NCI-H1105 (cell line): ENCODE measurements around the gene NRM.
A peak's percentile ranks its signal among the peaks of the same experiment; 100 is the strongest.

ENCODE experiments used
- DNase-seq: peaks from one replicate; lab custom pipeline; 2025; lab: John Stamatoyannopoulos, UW

The NRM gene

GRCh38 chr6:30688569-30688968, 2.2 kb downstream of the NRM start:
- DNase-seq = no peak

- peak; percentile 37 for DNase-seq
Observed at GRCh38 chr6:30687659-30688431, 2.9 kb downstream of the NRM start.

GRCh38 chr6:30686908-30687658, 3.7 kb downstream of the NRM start:
- peak; percentile 84 for DNase-seq

- DNase-seq = peak; percentile 36
Observed at GRCh38 chr6:30686009-30686907, 4.5 kb downstream of the NRM start, which contains the start of gene PPP1R18. TSS of gene PPP1R18 (minus strand) at chr6:30686645. CDS start at chr6:30686018, 627 bp downstream.

- DNase-seq = no peak
Observed at GRCh38 chr6:30685157-30686008, 5.4 kb downstream of the NRM start.

- DNase-seq = no peak
Observed at GRCh38 chr6:30684386-30685156, 6.2 kb downstream of the NRM start.

- no peak for DNase-seq
Observed at GRCh38 chr6:30683980-30684338, 6.8 kb downstream of the NRM start.

GRCh38 chr6:30683183-30683979, 7.4 kb downstream of the NRM start:
- no peak for DNase-seq

- DNase-seq = no peak
Observed at GRCh38 chr6:30682143-30683117, 8.4 kb downstream of the NRM start.

GRCh38 chr6:30681766-30682142, 9.0 kb downstream of the NRM start:
- DNase-seq = no peak

- DNase-seq = no peak
Observed at GRCh38 chr6:30679765-30680535, 10.8 kb downstream of the NRM start.

- peak; percentile 47 for DNase-seq
Observed at GRCh38 chr6:30678964-30679726, 11.6 kb downstream of the NRM start.

- DNase-seq = no peak
Observed at GRCh38 chr6:30676660-30677285, 14.0 kb downstream of the NRM start.

GRCh38 chr6:30672445-30673253, 18.1 kb downstream of the NRM start, which contains the start of gene DHX16:
TSS of gene DHX16 (minus strand) at chr6:30673006. CDS start at chr6:30672841, 165 bp downstream.
- peak; percentile 95 for DNase-seq

GRCh38 chr6:30670760-30671527, 19.8 kb downstream of the NRM start:
- no peak for DNase-seq
